ENCODE data around the gene GULP1. TPM values are rescaled to one million over a fixed set of nuclear protein-coding genes. Genes with fewer than 3 reads are reported as not detected.

The GULP1 gene
- total RNA-seq, 1 donor from 2014 or later, result not detected

- intact Hi-C loops (cut with micrococcal nuclease), result no loop called here
- CTCF ChIA-PET, result no interaction called here
Measured at GRCh38 chr2:188437537-188437936, 145.9 kb downstream of the GULP1 start.

GRCh38 chr2:188439986-188440385 is 148.3 kb downstream of the GULP1 start:
- no peaks in the 10 kb centered on the region for H3K36me3 Mint-ChIP-seq (ENCODE audit: low read depth)
- no peaks in the 10 kb centered on the region for H3K27me3 Mint-ChIP-seq
- no peak for TF ChIP-seq CTCF (IDR thresholded peaks at IDR 0.05)
- intact Hi-C loops (cut with micrococcal nuclease), result no loop called here
- H3K27ac Mint-ChIP-seq, result no peak overlapping the region
- CTCF ChIA-PET, result no interaction called here
- no peak overlapping the region for H3K4me3 Mint-ChIP-seq
- no peak for ATAC-seq (ENCODE audit: low read depth)
- peaks cover 4% of the 10 kb centered on the region for H3K9me3 Mint-ChIP-seq
- no peak for DNase-seq
- no peaks in the 10 kb centered on the region for H3K4me1 Mint-ChIP-seq
- POLR2A ChIA-PET, result no interaction called here

More at GRCh38 chr2:188437537-188437936, 145.9 kb downstream of the GULP1 start:
- Mint-ChIP-seq H3K4me1 (no peaks in the 10 kb centered on the region), H3K9me3 (peaks cover 4% of the 10 kb centered on the region), H3K27me3 (no peaks in the 10 kb centered on the region), H3K36me3 (ENCODE audit: low read depth) (no peaks in the 10 kb centered on the region), H3K27ac (no peak overlapping the region), H3K4me3 (no peak overlapping the region)
- DNase-seq (no peak), ATAC-seq (ENCODE audit: low read depth) (no peak)
- POLR2A ChIA-PET, result no interaction called here
- TF ChIP-seq CTCF (IDR thresholded peaks at IDR 0.05), result no peak

GRCh38 chr2:188440849-188441248 is 149.2 kb downstream of the GULP1 start:
- no peak for DNase-seq
- H3K36me3 Mint-ChIP-seq (ENCODE audit: low read depth), result no peaks in the 10 kb centered on the region
- ChIA-PET CTCF (no interaction called here), POLR2A (no interaction called here)
- no peak overlapping the region for H3K4me3 Mint-ChIP-seq
- ATAC-seq (ENCODE audit: low read depth), result no peak
- intact Hi-C loops (cut with micrococcal nuclease), result no loop called here
- no peaks in the 10 kb centered on the region for H3K27me3 Mint-ChIP-seq
- H3K27ac Mint-ChIP-seq, result no peak overlapping the region
- no peaks in the 10 kb centered on the region for H3K4me1 Mint-ChIP-seq
- no peak for TF ChIP-seq CTCF (IDR thresholded peaks at IDR 0.05)
- peaks cover 4% of the 10 kb centered on the region for H3K9me3 Mint-ChIP-seq

GRCh38 chr2:188441288-188441947 is 149.7 kb downstream of the GULP1 start:
- no peak overlapping the region for H3K4me3 Mint-ChIP-seq
- no peak for DNase-seq
- H3K4me1 Mint-ChIP-seq, result no peaks in the 10 kb centered on the region
- no peak for ATAC-seq (ENCODE audit: low read depth)
- CTCF ChIA-PET, result no interaction called here
- H3K27ac Mint-ChIP-seq, result no peak overlapping the region
- POLR2A ChIA-PET, result no interaction called here
- no peaks in the 10 kb centered on the region for H3K36me3 Mint-ChIP-seq (ENCODE audit: low read depth)
- intact Hi-C loops (cut with micrococcal nuclease), result no loop called here
- peaks cover 4% of the 10 kb centered on the region for H3K9me3 Mint-ChIP-seq
- H3K27me3 Mint-ChIP-seq, result no peaks in the 10 kb centered on the region
- no peak for TF ChIP-seq CTCF (IDR thresholded peaks at IDR 0.05)

- CTCF ChIA-PET, result no interaction called here
- intact Hi-C loops (cut with micrococcal nuclease), result no loop called here
- no peak for TF ChIP-seq CTCF (IDR thresholded peaks at IDR 0.05)
Measured at GRCh38 chr2:188443207-188443606, 151.5 kb downstream of the GULP1 start.

More at GRCh38 chr2:188443207-188443606, 151.5 kb downstream of the GULP1 start:
- no peaks in the 10 kb centered on the region for H3K36me3 Mint-ChIP-seq (ENCODE audit: low read depth)
- no peak overlapping the region for H3K27ac Mint-ChIP-seq
- ATAC-seq (ENCODE audit: low read depth), result no peak
- DNase-seq, result no peak
- no peak overlapping the region for H3K4me3 Mint-ChIP-seq
- H3K27me3 Mint-ChIP-seq, result no peaks in the 10 kb centered on the region
- POLR2A ChIA-PET, result no interaction called here
- no peaks in the 10 kb centered on the region for H3K4me1 Mint-ChIP-seq
- no peaks in the 10 kb centered on the region for H3K9me3 Mint-ChIP-seq
